Measurements from ENCODE around the gene SPOCK3. TPM values are rescaled to one million over a fixed set of nuclear protein-coding genes. Genes with fewer than 3 reads are reported as not detected.
A peak's percentile ranks its signal among the peaks of the same experiment; 100 is the strongest.
"Not testable (repeated sequence)": the region's sequence is repeated elsewhere in the genome, so short reads cannot be mapped to it uniquely, and the experiment has no call there.

The SPOCK3 gene
- polyA plus RNA-seq, 3 donors = 7.6 to 15.4 (median 13.8) TPM

DNA sequence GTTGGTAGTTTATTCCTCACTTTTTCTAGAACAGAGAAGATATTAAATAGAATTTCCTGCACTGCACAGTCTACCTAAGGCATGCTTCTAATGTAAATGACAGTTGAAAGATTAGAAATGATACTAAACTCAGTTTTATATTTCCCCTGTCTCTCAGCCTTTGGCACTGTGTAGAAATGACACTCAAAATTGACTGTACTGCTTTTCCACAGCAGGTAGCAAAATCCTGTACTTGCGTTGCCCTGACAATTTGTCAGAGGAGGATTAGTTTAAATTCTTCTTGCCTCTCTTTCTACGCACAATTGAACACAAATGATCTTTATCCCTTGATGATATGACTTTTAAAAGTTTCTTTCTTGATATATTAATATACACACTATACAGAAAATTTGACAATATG, 347.6 kb downstream of the SPOCK3 start:
- DNase-seq (ENCODE audit: extremely low read depth in 1 of 11, low read depth in 9 of 11, low spot score in 4 of 11) = no peak

DNA sequence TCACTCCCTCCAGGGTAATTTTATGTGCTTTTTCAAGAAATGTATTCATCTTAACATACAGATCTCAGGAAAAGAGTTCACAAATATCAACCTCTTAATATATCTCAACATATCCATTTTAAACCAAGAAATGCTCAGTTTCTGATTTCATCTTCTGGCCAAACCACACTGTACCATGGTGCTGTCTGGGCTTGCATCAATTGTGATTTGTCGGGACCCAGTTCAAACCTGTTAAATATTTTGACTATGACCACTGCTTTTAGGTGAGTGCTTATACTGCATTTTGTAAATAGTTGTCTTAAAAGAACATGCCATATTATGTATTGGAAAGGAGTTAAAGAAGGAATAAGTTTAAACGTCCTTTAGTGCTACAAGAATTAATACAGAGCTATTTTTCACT, 352.1 kb downstream of the SPOCK3 start:
- no peak for DNase-seq (ENCODE audit: extremely low read depth in 1 of 11, low read depth in 9 of 11, low spot score in 4 of 11)

GRCh38 chr4:166875821-166876220, 358.5 kb downstream of the SPOCK3 start:
- DNase-seq (ENCODE audit: extremely low read depth in 1 of 11, low read depth in 9 of 11, low spot score in 4 of 11) = no peak

- DNase-seq (ENCODE audit: extremely low read depth in 1 of 11, low read depth in 9 of 11, low spot score in 4 of 11) = no peak
Observed at GRCh38 chr4:166862032-166862431, 372.3 kb downstream of the SPOCK3 start.

DNA sequence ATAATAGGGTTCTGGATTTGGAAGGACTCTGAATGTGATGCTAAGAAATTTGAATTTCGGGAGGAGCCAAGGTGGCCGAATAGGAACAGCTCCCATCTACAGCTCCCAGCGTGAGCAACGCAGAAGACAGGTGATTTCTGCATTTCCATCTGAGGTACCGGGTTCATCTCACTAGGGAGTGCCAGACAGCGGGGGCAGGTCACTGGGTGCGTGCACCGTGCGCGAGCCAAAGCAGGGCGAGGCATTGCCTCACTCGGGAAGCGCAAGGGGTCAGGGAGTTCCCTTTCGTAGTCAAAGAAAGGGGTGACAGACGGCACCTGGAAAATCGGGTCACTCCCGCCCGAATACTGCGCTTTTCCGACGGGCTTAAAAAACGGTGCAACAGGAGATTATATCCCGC, 383.9 kb downstream of the SPOCK3 start:
- DNase-seq (ENCODE audit: extremely low read depth in 1 of 11, low read depth in 9 of 11, low spot score in 4 of 11) = not testable (repeated sequence)

- DNase-seq (ENCODE audit: extremely low read depth in 1 of 11, low read depth in 9 of 11, low spot score in 4 of 11) = no peak
Observed at GRCh38 chr4:166846939-166847338, 387.4 kb downstream of the SPOCK3 start.

DNA sequence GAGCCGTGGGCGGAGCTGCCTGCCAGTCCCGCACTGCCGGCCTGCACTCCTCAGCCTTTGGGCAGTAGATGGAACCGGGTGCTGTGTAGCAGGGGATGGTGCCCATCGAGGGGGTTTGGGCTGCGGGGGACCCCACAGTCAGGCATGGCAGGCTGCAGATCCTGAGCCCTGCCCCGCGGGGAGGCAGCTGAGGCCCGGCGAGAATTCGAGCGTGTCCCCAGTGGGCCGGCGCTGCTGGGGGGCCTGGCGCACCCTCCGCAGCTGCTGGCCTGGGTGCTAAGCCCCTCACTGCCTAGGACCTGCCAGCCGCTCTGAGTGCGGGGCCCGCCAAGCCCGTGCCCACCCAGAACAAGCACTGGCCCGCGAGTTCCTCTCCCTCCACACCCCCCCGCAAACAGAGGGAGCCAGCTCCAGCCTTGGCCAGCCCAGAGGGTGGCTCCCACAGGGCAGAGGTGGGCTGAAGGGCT, 391.5 kb downstream of the SPOCK3 start:
- DNase-seq (ENCODE audit: extremely low read depth in 1 of 11, low read depth in 9 of 11, low spot score in 4 of 11) = no peak

GRCh38 chr4:166839615-166840251, 394.6 kb downstream of the SPOCK3 start:
- DNase-seq (ENCODE audit: extremely low read depth in 1 of 11, low read depth in 9 of 11, low spot score in 4 of 11) = no peak

- no peak for DNase-seq (ENCODE audit: extremely low read depth in 1 of 11, low read depth in 9 of 11, low spot score in 4 of 11)
Observed at GRCh38 chr4:166838975-166839614, 395.2 kb downstream of the SPOCK3 start.

- DNase-seq (ENCODE audit: extremely low read depth in 1 of 11, low read depth in 9 of 11, low spot score in 4 of 11) = no peak
Observed at GRCh38 chr4:166836865-166837264, 397.4 kb downstream of the SPOCK3 start.

DNA sequence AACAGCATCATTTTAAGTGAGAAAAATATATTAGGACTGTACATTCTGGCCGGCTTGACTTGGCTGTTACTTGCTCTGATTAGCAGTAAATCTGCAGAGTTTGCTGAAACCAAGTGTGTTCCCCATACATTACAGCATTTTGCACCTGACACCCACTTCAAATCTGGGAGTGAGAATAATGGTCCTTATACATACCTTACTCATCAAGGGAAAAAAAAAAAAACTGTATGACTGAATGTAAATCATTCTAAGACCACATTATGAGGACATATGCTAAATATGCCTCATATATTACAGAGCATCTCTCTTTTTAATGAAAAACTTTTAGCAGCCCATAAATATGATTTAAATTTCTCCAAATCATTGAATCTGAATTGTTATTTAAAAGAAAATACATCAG, 406.7 kb downstream of the SPOCK3 start:
- no peak for DNase-seq (ENCODE audit: extremely low read depth in 1 of 11, low read depth in 9 of 11, low spot score in 4 of 11)

GRCh38 chr4:166827167-166827566, 407.1 kb downstream of the SPOCK3 start:
- DNase-seq (ENCODE audit: extremely low read depth in 1 of 11, low read depth in 9 of 11, low spot score in 4 of 11) = no peak

DNA sequence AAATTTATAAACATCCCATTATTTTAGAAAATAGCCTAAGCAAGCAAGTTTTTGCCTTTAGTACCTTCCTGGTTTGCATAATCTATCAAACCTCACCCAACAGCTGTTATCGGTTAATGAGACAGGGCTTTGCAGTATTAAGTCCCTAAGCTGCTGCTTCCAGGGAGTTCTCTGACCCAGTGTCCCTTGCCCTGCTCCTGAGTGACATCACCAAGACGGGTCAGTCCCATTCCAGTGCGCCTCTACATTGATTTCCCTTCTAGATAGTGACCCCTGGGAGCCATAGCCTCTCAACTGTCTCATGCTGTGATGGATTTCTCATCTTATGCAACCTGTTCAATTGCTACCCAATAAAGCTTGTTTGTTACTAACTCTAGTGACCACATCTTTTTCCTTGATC, 410.4 kb downstream of the SPOCK3 start:
- no peak for DNase-seq (ENCODE audit: extremely low read depth in 1 of 11, low read depth in 9 of 11, low spot score in 4 of 11)

DNA sequence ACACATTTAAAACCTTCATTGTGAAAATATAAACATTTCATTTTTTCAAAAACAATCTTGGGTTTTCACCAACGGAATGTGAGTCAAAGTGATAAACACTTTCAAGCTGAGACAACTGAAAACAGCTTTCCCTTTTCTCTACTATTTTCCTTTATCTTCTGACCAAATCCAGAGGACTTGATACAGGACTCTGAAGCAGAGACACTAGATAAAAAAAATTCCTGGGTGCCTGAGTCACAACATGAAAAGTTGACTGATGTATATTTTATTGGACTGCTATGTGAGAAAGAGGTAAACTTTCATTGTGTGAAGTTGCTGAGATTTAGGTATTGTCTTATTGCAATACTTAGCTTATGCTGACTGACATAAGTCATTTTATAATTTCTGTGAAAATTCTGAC, 411.2 kb downstream of the SPOCK3 start:
- DNase-seq (ENCODE audit: extremely low read depth in 1 of 11, low read depth in 9 of 11, low spot score in 4 of 11) = no peak

GRCh38 chr4:166822386-166822785, 411.9 kb downstream of the SPOCK3 start:
- no peak for DNase-seq (ENCODE audit: extremely low read depth in 1 of 11, low read depth in 9 of 11, low spot score in 4 of 11)

DNA sequence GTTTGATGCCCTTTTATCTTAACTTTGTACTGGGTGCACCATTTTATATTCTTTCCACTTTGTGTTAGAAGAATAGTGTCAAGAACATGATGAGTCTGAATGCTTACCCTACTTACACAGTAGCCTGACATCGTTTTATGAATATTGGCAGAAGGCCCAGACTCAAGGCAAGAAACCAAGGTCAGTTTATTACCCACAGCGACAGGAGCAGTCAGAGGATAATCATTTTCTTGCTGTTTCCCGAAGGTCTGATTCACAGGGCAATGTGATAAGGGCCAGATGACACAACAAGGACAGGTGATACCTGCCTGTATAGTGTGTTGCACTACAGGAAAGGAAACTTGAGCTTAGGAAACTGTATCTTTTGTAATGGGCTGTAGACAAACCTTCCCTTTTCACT, 417.4 kb downstream of the SPOCK3 start:
- DNase-seq (ENCODE audit: extremely low read depth in 1 of 11, low read depth in 9 of 11, low spot score in 4 of 11) = peak in 4 of 11 donors; percentile 4 to 16 (median 6)

GRCh38 chr4:166808380-166808779, 425.9 kb downstream of the SPOCK3 start:
- DNase-seq (ENCODE audit: extremely low read depth in 1 of 11, low read depth in 9 of 11, low spot score in 4 of 11) = no peak

DNA sequence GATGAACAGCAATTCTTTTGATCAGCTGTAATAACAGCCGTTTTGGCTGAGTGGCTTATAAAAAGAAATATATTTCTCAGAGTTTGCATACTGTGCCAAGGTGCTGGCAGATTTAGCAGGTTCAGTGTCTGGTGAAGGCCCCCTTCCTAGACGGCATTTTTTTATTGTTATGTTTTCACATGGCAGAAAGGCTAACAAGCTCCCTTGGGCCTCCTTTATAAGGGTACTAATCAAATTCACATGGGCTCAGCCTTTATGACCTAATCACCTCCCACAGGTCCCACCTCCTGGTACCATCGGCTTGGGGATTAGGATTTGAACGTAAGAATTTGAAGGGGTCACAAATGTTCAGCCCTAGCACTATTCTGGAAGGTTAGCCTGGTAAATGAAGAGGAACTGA, 431.9 kb downstream of the SPOCK3 start:
- no peak for DNase-seq (ENCODE audit: extremely low read depth in 1 of 11, low read depth in 9 of 11, low spot score in 4 of 11)

DNA sequence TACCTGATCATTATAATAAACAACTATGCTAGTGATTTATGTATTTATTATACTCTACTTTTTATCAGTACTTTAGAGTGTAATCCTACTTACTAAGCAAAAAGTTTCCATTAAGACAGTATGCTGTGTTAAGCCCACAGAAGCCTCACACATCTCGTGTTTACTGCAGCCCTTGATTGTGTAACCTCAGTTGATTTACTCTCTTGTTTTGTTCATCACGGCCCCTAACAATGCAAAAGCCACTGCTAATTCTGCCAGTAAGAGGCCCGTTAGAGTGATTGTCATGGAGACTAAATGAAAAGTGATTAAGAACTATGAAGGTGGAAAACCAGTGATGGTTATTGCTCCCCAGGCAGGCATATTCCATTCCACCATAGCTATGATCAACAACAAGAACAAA, 436.2 kb downstream of the SPOCK3 start:
- no peak for DNase-seq (ENCODE audit: extremely low read depth in 1 of 11, low read depth in 9 of 11, low spot score in 4 of 11)

DNA sequence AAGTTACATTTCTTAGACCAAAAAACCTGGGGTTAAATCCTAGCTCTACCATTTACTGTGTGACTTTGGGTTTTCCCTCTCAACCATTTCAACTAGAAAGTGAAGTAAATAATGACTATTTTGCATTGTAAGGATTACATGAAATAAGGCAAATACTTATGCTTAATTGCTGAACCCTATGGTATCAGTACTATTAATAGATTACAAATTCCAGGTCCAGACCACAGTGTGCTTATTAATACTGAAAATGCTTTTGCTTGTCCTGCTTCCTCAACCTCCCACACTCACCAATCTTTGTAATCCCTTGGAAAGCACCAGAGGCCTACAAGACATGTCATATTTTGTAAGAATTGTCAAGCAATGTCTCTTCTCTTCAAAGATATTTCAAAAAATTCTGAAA, 456.5 kb downstream of the SPOCK3 start:
- DNase-seq (ENCODE audit: extremely low read depth in 1 of 11, low read depth in 9 of 11, low spot score in 4 of 11) = no peak

DNA sequence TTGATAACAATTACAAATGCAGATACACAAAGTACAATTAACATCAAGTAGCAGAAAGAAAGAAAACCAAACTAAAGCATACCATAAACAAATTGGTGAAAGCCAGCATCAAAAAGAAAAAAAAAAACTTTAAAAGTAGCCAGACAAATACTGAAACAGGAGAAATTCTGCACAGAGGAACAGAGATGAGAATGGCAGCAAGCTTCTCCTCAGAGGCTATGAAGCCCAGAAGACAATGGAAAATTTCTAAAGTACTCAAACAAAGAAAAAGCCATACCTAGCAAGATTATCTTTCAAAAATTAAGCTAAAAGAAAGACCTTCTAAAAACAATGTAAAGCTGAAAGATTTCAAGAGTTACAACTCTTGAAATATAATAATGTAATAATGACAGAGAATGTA, 471.3 kb downstream of the SPOCK3 start:
- DNase-seq (ENCODE audit: extremely low read depth in 1 of 11, low read depth in 9 of 11, low spot score in 4 of 11) = no peak

All from renal cortex interstitium (tissue), 11 donors.